DND-41 (cell line): Measurements from ENCODE around the gene PRG2.

Experiments
- EZH2 ChIP-seq: IDR thresholded peaks from 3 replicates; pipeline ENCODE4 v1.6.1; 2012; ENCODE audit warnings: borderline replicate concordance, low read depth, mild to moderate bottlenecking, moderate library complexity, low read length, inconsistent platforms; ENCODE audit not compliant: severe bottlenecking
- TF ChIP-seq, protein P1 (sequence below): IDR thresholded peaks from 2 replicates; pipeline ENCODE4 v1.5.1; 2012; ENCODE audit warnings: borderline replicate concordance, low read length, moderate library complexity, mild to moderate bottlenecking; ENCODE audit not compliant: poor library complexity, severe bottlenecking; ENCODE audit errors: extremely low read depth

DNA sequence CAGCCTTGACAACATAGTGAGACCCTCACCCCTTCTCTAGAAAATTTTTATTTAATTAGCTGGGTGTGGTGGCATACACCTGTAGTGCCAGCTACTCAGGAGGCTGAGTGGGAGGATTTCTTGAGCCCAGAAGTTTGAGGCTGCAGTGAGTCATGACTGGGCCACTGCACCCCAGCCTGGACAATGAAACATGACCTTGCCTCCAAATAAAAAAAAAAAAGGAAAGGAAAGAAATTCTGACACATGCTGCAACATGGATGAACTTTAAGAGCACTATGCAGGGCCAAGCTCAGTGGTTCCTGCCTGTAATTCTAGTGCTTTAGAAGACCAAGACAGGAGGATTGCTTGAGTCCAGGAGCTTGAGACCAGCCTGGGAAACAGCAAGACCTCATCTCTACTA is 27.7 kb upstream of the PRG2 start:
- TF ChIP-seq, protein P1, sequence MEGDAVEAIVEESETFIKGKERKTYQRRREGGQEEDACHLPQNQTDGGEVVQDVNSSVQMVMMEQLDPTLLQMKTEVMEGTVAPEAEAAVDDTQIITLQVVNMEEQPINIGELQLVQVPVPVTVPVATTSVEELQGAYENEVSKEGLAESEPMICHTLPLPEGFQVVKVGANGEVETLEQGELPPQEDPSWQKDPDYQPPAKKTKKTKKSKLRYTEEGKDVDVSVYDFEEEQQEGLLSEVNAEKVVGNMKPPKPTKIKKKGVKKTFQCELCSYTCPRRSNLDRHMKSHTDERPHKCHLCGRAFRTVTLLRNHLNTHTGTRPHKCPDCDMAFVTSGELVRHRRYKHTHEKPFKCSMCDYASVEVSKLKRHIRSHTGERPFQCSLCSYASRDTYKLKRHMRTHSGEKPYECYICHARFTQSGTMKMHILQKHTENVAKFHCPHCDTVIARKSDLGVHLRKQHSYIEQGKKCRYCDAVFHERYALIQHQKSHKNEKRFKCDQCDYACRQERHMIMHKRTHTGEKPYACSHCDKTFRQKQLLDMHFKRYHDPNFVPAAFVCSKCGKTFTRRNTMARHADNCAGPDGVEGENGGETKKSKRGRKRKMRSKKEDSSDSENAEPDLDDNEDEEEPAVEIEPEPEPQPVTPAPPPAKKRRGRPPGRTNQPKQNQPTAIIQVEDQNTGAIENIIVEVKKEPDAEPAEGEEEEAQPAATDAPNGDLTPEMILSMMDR: no peak
- no peak for TF ChIP-seq EZH2
